Measurements from ENCODE around the gene PDIA2. TPM values are rescaled to one million over a fixed set of nuclear protein-coding genes. Genes with fewer than 3 reads are reported as not detected.
A peak's percentile ranks its signal among the peaks of the same experiment; 100 is the strongest.
"Not testable (repeated sequence)": the region's sequence is repeated elsewhere in the genome, so short reads cannot be mapped to it uniquely, and the experiment has no call there.

Gene PDIA2
- total and polyA plus RNA-seq, 5 donors, result 0.91 to 10.0 (median 2.1) TPM

GRCh38 chr16:252366-253337, 30.3 kb upstream of the PDIA2 start:
- no peaks in the 10 kb centered on the region for H3K27me3 ChIP-seq (ENCODE audit: control insufficient read depth, insufficient read depth)
- intact Hi-C loops (cut with DNase I), result no loop called here
- H3K4me3 ChIP-seq (ENCODE audit: low read length), result no peak overlapping the region
- peak overlapping the region; percentile 77 for H3K27ac ChIP-seq (ENCODE audit: low read length)
- ATAC-seq (peak; percentile 68 to 94), DNase-seq (peak; percentile 39 to 61 (median 55))
- H3K9me3 ChIP-seq (ENCODE audit: control insufficient read depth, low read length), result no peaks in the 10 kb centered on the region
- peaks cover 2% of the 10 kb centered on the region for H3K4me1 ChIP-seq (ENCODE audit: control insufficient read depth, insufficient read depth, low read length)
- 50% methylated on average over 30 of the region's 30 CpGs for WGBS

- 80% methylated on average over 6 of the region's 6 CpGs for WGBS
- Histone ChIP-seq H3K4me3 (ENCODE audit: low read length) (no peak overlapping the region), H3K9me3 (ENCODE audit: control insufficient read depth, low read length) (no peaks in the 10 kb centered on the region), H3K4me1 (ENCODE audit: control insufficient read depth, insufficient read depth, low read length) (peaks cover 2% of the 10 kb centered on the region), H3K27ac (ENCODE audit: low read length) (no peak overlapping the region), H3K27me3 (ENCODE audit: control insufficient read depth, insufficient read depth) (no peaks in the 10 kb centered on the region)
- intact Hi-C loops (cut with DNase I), result no loop called here
- ATAC-seq (peak; percentile 37 to 55), DNase-seq (peak in 2 of 3 donors; percentile 11 to 25)
Measured at GRCh38 chr16:253833-254232, 29.1 kb upstream of the PDIA2 start.

GRCh38 chr16:254461-254860, 28.5 kb upstream of the PDIA2 start:
- Histone ChIP-seq H3K27ac (ENCODE audit: low read length) (no peak overlapping the region), H3K9me3 (ENCODE audit: control insufficient read depth, low read length) (no peaks in the 10 kb centered on the region), H3K4me1 (ENCODE audit: control insufficient read depth, insufficient read depth, low read length) (peaks cover 2% of the 10 kb centered on the region), H3K4me3 (ENCODE audit: low read length) (no peak overlapping the region), H3K27me3 (ENCODE audit: control insufficient read depth, insufficient read depth) (no peaks in the 10 kb centered on the region)
- intact Hi-C loops (cut with DNase I), result no loop called here
- WGBS, result 97% methylated on average over 25 of the region's 25 CpGs
- ATAC-seq (no peak), DNase-seq (peak in 2 of 3 donors; percentile 46 to 51)

DNA sequence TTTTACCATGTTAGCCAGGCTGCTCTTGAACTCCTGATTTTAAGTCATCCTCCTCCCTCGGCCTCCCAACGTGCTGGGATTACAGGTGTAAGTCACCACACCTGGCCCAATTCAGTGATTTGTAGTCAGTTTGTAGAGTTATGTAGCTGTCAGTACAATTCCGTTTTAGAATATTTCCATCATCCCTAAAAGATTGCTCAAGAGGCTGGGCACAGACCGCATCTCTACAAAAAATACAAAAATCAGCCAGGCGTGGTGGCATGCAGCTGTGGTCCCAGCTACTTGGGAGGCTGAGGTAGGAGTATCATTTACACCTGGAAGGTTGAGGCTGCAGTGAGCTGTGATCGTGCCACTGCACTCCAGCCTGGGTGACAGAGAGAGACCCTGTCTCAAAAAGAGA, 27.8 kb upstream of the PDIA2 start:
- H3K4me3 ChIP-seq (ENCODE audit: low read length), result no peak overlapping the region
- no peaks in the 10 kb centered on the region for H3K27me3 ChIP-seq (ENCODE audit: control insufficient read depth, insufficient read depth)
- no peak overlapping the region for H3K27ac ChIP-seq (ENCODE audit: low read length)
- peaks cover 2% of the 10 kb centered on the region for H3K4me1 ChIP-seq (ENCODE audit: control insufficient read depth, insufficient read depth, low read length)
- H3K9me3 ChIP-seq (ENCODE audit: control insufficient read depth, low read length), result no peaks in the 10 kb centered on the region
- no peak for ATAC-seq
- intact Hi-C loops (cut with DNase I), result no loop called here
- 95% methylated on average over 6 of the region's 6 CpGs for WGBS
- peak in 1 of 3 donors; percentile 11 for DNase-seq

GRCh38 chr16:258091-258490, 24.9 kb upstream of the PDIA2 start:
- 91% methylated on average over 11 of the region's 13 CpGs for WGBS
- ATAC-seq, result not testable (repeated sequence)

DNA sequence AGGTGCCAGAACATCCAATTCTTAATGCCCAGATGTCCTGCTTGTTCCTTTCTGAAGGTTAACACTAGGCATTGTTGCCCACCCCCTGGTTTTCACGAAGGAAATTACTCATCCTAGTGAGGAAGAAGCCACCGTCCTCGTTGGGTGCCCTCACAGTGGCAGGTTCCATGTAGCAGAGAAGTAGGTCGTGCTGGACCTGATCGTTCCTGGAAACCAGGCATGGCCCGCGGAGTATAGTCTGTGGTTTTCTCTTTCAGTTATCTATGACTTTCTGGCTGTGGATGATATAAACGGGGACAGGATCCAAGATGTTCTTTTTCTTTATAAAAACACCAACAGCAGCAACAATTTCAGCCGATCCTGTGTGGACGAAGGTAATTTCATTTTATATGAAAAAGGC, 23.7 kb upstream of the PDIA2 start:
- Histone ChIP-seq H3K4me1 (ENCODE audit: control insufficient read depth, insufficient read depth, low read length) (no peaks in the 10 kb centered on the region), H3K9me3 (ENCODE audit: control insufficient read depth, low read length) (no peaks in the 10 kb centered on the region), H3K27ac (ENCODE audit: low read length) (no peak overlapping the region), H3K27me3 (ENCODE audit: control insufficient read depth, insufficient read depth) (no peaks in the 10 kb centered on the region), H3K4me3 (ENCODE audit: low read length) (no peak overlapping the region)
- no peak for DNase-seq
- no peak for ATAC-seq
- intact Hi-C loops (cut with DNase I), result no loop called here
- WGBS, result 78% methylated on average over 10 of the region's 10 CpGs

More at GRCh38 chr16:258091-258490, 24.9 kb upstream of the PDIA2 start:
- H3K4me3 ChIP-seq (ENCODE audit: low read length); H3K27me3 ChIP-seq (ENCODE audit: control insufficient read depth, insufficient read depth); intact Hi-C loops (cut with DNase I); H3K9me3 ChIP-seq (ENCODE audit: control insufficient read depth, low read length); DNase-seq; H3K4me1 ChIP-seq (ENCODE audit: control insufficient read depth, insufficient read depth, low read length); H3K27ac ChIP-seq (ENCODE audit: low read length): not testable (repeated sequence)

DNA sequence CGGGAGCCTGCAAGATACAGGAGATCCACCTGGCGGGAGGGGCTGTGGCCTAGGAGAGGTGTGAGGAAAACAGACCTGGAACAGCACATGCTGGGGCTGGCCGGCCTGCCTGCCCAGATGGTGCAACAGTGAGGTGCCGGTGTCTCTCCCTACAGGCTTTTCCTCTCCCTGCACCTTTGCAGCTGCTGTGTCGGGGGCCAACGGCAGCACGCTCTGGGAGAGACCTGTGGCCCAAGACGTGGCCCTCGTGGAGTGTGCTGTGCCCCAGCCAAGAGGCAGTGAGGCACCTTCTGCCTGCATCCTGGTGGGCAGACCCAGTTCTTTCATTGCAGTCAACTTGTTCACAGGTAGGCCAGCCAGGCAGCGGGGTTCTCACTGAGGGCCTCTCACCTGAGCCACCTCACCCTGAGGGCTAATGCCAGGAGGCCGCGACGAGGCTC, 23.1 kb upstream of the PDIA2 start:
- Histone ChIP-seq H3K4me1 (ENCODE audit: control insufficient read depth, insufficient read depth, low read length) (no peaks in the 10 kb centered on the region), H3K4me3 (ENCODE audit: low read length) (no peak overlapping the region), H3K9me3 (ENCODE audit: control insufficient read depth, low read length) (no peaks in the 10 kb centered on the region), H3K27ac (ENCODE audit: low read length) (no peak overlapping the region), H3K27me3 (ENCODE audit: control insufficient read depth, insufficient read depth) (no peaks in the 10 kb centered on the region)
- DNase-seq, result peak in 2 of 3 donors; percentile 16 to 48
- intact Hi-C loops (cut with DNase I), result no loop called here
- no peak for ATAC-seq
- WGBS, result 93% methylated on average over 13 of the region's 13 CpGs

DNA sequence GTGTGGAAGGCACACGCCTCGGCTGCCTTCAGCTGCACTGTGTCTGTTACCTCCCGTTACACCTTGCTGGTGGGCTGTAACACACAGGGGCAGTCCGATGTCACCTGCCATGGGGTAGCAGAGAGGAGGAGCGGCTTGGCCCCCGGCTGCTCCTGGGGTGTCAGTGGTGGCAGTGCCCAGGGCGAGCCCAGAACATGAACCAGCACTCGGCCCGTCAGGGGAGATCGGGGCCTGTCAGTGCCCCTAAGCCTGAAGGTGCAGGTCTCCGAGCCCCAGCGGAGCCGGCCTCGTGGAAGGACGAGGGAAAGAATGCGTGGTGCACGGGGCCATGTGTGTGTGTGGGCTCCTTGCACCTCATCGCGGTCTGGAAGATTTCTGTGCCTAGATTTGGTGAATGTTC, 22.6 kb upstream of the PDIA2 start:
- intact Hi-C loops (cut with DNase I), result no loop called here
- Histone ChIP-seq H3K4me1 (ENCODE audit: control insufficient read depth, insufficient read depth, low read length) (no peaks in the 10 kb centered on the region), H3K27me3 (ENCODE audit: control insufficient read depth, insufficient read depth) (no peaks in the 10 kb centered on the region), H3K27ac (ENCODE audit: low read length) (no peak overlapping the region), H3K4me3 (ENCODE audit: low read length) (no peak overlapping the region), H3K9me3 (ENCODE audit: control insufficient read depth, low read length) (no peaks in the 10 kb centered on the region)
- DNase-seq, result peak in 2 of 3 donors; percentile 30 to 41
- 94% methylated on average over 19 of the region's 19 CpGs for WGBS
- ATAC-seq, result no peak

- Histone ChIP-seq H3K27ac (ENCODE audit: low read length) (no peak overlapping the region), H3K9me3 (ENCODE audit: control insufficient read depth, low read length) (no peaks in the 10 kb centered on the region), H3K27me3 (ENCODE audit: control insufficient read depth, insufficient read depth) (no peaks in the 10 kb centered on the region), H3K4me1 (ENCODE audit: control insufficient read depth, insufficient read depth, low read length) (no peaks in the 10 kb centered on the region), H3K4me3 (ENCODE audit: low read length) (no peak overlapping the region)
- WGBS, result 73% methylated on average over 28 of the region's 28 CpGs
- intact Hi-C loops (cut with DNase I), result no loop called here
- peak in 2 of 3 donors; percentile 65 to 76 for DNase-seq
- ATAC-seq, result peak; percentile 30 to 42
Measured at GRCh38 chr16:261031-261691, 21.8 kb upstream of the PDIA2 start.

- intact Hi-C loops (cut with DNase I), result no loop called here
- no peak overlapping the region for H3K27ac ChIP-seq (ENCODE audit: low read length)
- no peaks in the 10 kb centered on the region for H3K4me1 ChIP-seq (ENCODE audit: control insufficient read depth, insufficient read depth, low read length)
- no peak for ATAC-seq
- no peaks in the 10 kb centered on the region for H3K27me3 ChIP-seq (ENCODE audit: control insufficient read depth, insufficient read depth)
- no peaks in the 10 kb centered on the region for H3K9me3 ChIP-seq (ENCODE audit: control insufficient read depth, low read length)
- DNase-seq, result peak in 2 of 3 donors; percentile 34 to 59
- H3K4me3 ChIP-seq (ENCODE audit: low read length), result no peak overlapping the region
- 92% methylated on average over 29 of the region's 29 CpGs for WGBS
Measured at GRCh38 chr16:262121-262745, 20.7 kb upstream of the PDIA2 start.
